Colonic mucosa (tissue), 4 donors: ENCODE results near the gene SND1. TPM values are rescaled to one million over a fixed set of nuclear protein-coding genes. Genes with fewer than 3 reads are reported as not detected.

Experiments used
- DNase-seq: peaks from one replicate; pipeline ENCODE4 v3.0.0-alpha.2; 2020
- H3K27ac ChIP-seq: fragments of 200-600 bp; one replicate; pipeline ENCODE4 v1.8.0; 2021
- H3K27me3 ChIP-seq: fragments of 200-600 bp; one replicate; pipeline ENCODE4 v1.8.0; 2021
- H3K36me3 ChIP-seq: fragments of 200-600 bp; one replicate; pipeline ENCODE4 v1.8.0; 2021
- H3K4me1 ChIP-seq: fragments of 200-600 bp; one replicate; pipeline ENCODE4 v1.8.0; 2021; ENCODE audit warnings: mild to moderate bottlenecking
- H3K4me3 ChIP-seq: fragments of 200-600 bp; one replicate; pipeline ENCODE4 v1.8.0; 2021
- H3K9ac ChIP-seq, 2 donors: one replicate each; pipeline ENCODE4 v1.7.0; 2013; ENCODE audit warnings: control low read depth in 2 of 2, low read depth in 2 of 2, low read length in 2 of 2
- H3K9me3 ChIP-seq: fragments of 200-600 bp; one replicate; pipeline ENCODE4 v1.8.0; 2021
- intact Hi-C: fragments of 100-400 bp; cut with DNase I; formaldehyde crosslinking; loops from one replicate; pipeline ENCODE4 v1.14.1; 2022
- total RNA-seq, 2 donors: library from RNA; stranded (reverse); fragmentation: NEBNext Ultra II Directional in 1 of 2; extraction: Animal tissue kit (Norgen Biotek cat#: 25700) in 1 of 2; gene quantifications; one replicate each; pipeline ENCODE4 v1.2.1, GENCODE V29; 2021
- TF ChIP-seq, protein P1 (sequence below): fragments of 200-600 bp; IDR thresholded peaks from one replicate; pipeline ENCODE4 v1.8.0; 2022; ENCODE audit warnings: antibody characterized with exemption, mild to moderate bottlenecking
- donor health status: healthy.
- donor health status: DM: no; HTN: no; CAD: no.
- donor health status: DM: no; HTN: no; CAD: no.

SND1 gene
- total RNA-seq, 2 donors from 2014 or later, result 134 to 163 TPM

DNA sequence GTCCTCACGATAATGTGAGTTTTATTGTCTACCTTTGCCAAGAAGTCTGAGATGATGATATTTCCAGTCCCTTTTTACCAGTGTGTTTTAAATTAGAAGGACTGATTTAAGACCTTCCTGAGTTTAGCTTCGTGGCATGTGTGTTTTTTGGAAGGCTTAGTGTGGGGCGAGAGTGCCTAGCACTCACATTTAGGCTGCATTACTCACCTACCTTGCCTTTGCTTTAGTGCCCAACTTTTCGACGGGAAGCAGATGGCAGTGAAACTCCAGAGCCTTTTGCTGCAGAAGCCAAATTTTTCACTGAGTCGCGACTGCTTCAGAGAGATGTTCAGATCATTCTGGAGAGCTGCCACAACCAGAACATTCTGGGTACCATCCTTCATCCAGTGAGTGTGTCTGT is 50.9 kb downstream of the SND1 start:
- H3K27me3 ChIP-seq, result no peaks in the 10 kb centered on the region
- H3K9ac ChIP-seq, result no peak overlapping the region
- H3K9me3 ChIP-seq, result no peaks in the 10 kb centered on the region
- peaks cover 5% of the 10 kb centered on the region for H3K36me3 ChIP-seq
- intact Hi-C loops, result loop anchor here (10.0 kb wide), 1 partner anchor 432 kb away; no protein-coding TSS in a partner anchor
- no peak overlapping the region for H3K4me3 ChIP-seq
- no peaks in the 10 kb centered on the region for H3K4me1 ChIP-seq
- TF ChIP-seq, protein P1, sequence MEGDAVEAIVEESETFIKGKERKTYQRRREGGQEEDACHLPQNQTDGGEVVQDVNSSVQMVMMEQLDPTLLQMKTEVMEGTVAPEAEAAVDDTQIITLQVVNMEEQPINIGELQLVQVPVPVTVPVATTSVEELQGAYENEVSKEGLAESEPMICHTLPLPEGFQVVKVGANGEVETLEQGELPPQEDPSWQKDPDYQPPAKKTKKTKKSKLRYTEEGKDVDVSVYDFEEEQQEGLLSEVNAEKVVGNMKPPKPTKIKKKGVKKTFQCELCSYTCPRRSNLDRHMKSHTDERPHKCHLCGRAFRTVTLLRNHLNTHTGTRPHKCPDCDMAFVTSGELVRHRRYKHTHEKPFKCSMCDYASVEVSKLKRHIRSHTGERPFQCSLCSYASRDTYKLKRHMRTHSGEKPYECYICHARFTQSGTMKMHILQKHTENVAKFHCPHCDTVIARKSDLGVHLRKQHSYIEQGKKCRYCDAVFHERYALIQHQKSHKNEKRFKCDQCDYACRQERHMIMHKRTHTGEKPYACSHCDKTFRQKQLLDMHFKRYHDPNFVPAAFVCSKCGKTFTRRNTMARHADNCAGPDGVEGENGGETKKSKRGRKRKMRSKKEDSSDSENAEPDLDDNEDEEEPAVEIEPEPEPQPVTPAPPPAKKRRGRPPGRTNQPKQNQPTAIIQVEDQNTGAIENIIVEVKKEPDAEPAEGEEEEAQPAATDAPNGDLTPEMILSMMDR, result no peak
- no peak for DNase-seq
- no peak overlapping the region for H3K27ac ChIP-seq

DNA sequence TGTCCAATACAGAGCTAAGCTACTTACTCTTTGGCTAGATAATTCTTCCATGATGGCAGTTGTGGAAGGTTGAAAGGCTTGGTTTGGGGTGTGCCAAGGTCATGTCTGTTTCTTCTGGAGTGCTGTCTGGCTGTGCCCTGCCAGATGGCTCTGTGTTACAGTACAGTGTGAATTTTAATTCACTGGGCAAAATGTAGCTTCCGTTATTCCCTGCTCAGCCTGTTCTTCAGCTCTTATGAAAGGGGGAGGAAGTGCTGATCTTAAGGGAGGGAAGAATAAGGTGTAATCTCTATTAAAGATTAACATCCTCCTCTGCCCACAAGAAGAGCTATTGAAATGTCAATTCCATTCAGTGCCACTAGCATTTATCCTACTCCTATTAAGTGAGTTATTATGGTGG is 52.2 kb downstream of the SND1 start:
- no peak overlapping the region for H3K27ac ChIP-seq
- intact Hi-C loops, result loop anchor here (10.0 kb wide), 1 partner anchor 431 kb away; no protein-coding TSS in a partner anchor
- DNase-seq, result no peak
- no peaks in the 10 kb centered on the region for H3K9me3 ChIP-seq
- H3K4me1 ChIP-seq, result no peaks in the 10 kb centered on the region
- H3K36me3 ChIP-seq, result peaks cover 5% of the 10 kb centered on the region
- H3K9ac ChIP-seq, result no peak overlapping the region
- H3K27me3 ChIP-seq, result no peaks in the 10 kb centered on the region
- H3K4me3 ChIP-seq, result no peak overlapping the region
- TF ChIP-seq, protein P1, result no peak

DNA sequence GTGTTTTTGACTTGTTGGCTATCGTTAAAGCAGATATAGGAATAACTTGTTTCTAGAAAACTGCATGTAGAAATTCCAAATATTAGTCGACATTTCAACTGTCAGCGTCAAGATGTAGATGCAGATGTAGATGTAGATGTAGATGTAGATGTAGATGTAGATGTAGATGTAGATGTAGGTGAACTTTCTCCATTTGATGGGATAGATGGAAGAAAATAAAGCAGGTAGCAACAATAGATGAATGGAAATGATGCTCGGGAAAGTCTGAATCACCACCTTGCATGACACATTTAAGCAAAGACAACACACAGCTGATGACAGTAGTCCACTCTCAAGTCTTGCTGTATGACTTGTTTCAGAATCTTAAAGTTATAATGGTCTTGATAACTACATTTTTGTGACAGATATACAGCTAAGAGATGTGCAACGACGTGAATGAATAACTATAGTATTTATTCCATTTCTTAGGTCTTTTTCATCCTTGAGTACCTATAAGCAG is 53.5 kb downstream of the SND1 start:
- Histone ChIP-seq H3K36me3 (peaks cover 5% of the 10 kb centered on the region), H3K4me1 (no peaks in the 10 kb centered on the region), H3K27me3 (no peaks in the 10 kb centered on the region), H3K27ac (no peak overlapping the region), H3K9me3 (no peaks in the 10 kb centered on the region), H3K4me3 (no peak overlapping the region), H3K9ac (no peak overlapping the region)
- TF ChIP-seq, protein P1, result no peak
- DNase-seq, result no peak
- intact Hi-C loops, result loop anchor here (10.0 kb wide), 1 partner anchor 429 kb away; no protein-coding TSS in a partner anchor

DNA sequence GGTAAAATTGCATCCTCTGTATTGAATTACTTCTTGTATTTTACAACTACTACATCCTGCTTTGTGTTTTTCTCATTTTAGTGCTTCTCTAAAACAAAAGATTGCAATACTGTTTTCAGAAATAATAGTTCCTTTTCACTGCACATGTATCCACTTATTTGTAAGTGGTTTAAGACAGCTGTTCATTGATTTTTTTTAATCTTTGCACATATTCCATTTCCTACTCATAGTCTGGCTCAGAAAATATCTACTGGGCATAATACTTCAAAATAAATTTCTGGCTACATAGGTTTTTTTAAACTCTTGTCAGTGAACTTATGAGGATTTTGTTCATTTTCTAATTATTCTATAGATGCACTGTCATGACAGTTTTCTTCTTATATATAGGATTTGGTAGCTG is 54.8 kb downstream of the SND1 start:
- no peak overlapping the region for H3K9ac ChIP-seq
- H3K27ac ChIP-seq, result no peak overlapping the region
- no peaks in the 10 kb centered on the region for H3K9me3 ChIP-seq
- no peaks in the 10 kb centered on the region for H3K4me1 ChIP-seq
- TF ChIP-seq, protein P1, result no peak
- H3K4me3 ChIP-seq, result no peak overlapping the region
- intact Hi-C loops, result loop anchor here (10.0 kb wide), 1 partner anchor 428 kb away; no protein-coding TSS in a partner anchor
- DNase-seq, result no peak
- H3K27me3 ChIP-seq, result no peaks in the 10 kb centered on the region
- peaks cover 5% of the 10 kb centered on the region for H3K36me3 ChIP-seq

DNA sequence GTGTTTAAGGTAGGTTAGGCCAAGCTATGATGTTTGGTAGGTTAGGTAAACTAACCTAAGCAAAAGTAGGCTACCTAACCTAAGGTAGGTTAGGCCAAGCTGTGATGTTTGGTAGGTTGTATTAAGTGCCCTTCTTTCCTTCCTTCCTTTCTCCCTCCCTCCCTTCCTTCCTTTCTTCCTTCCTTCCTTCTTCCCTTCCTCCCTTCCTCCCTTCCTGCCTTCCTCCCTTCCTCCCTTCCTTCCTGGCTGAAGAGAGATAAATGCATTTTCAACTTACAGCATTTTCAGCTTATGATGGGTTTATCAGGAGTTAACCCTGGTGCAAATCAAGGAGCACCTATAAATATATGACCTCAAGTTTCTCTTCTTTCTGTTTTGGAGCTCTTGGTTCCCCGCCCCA is 56.2 kb downstream of the SND1 start:
- no peak for DNase-seq
- no peak overlapping the region for H3K4me3 ChIP-seq
- no peaks in the 10 kb centered on the region for H3K4me1 ChIP-seq
- no peaks in the 10 kb centered on the region for H3K9me3 ChIP-seq
- H3K27ac ChIP-seq, result no peak overlapping the region
- TF ChIP-seq, protein P1, result no peak
- H3K27me3 ChIP-seq, result no peaks in the 10 kb centered on the region
- intact Hi-C loops, result loop anchor here (2.0 to 10.0 kb wide), 2 partner anchors 427 to 501 kb away; no protein-coding TSS in a partner anchor
- no peak overlapping the region for H3K9ac ChIP-seq
- peaks cover 5% of the 10 kb centered on the region for H3K36me3 ChIP-seq
